ENCODE data around the gene BEND5. TPM values are rescaled to one million over a fixed set of nuclear protein-coding genes. Genes with fewer than 3 reads are reported as not detected.

The BEND5 gene
- total and polyA plus RNA-seq, 10 of the 15 experiments (the other 5 are each of a cell fraction or from before 2014, with no cell fraction given) = 0.26 TPM; not detected in 9

GRCh38 chr1:48793863-48794262, 17.2 kb upstream of the BEND5 start:
- H3K9me3 ChIP-seq (replicated peaks; ENCODE audit: control insufficient read depth, insufficient read depth, low read length) = no peaks in the 10 kb centered on the region
- no peak overlapping the region for H3K27ac ChIP-seq (ENCODE audit: control insufficient read depth, insufficient read depth)
- in situ Hi-C loops (cut with MboI) = no loop called here
- no peak overlapping the region for H3K4me2 ChIP-seq (ENCODE audit: control insufficient read depth, insufficient read depth)
- H3K4me3 ChIP-seq = no peak overlapping the region
- RAD21 ChIA-PET (ENCODE audit: unreplicated experiment) = no interaction called here
- no peaks in the 10 kb centered on the region for H4K20me1 ChIP-seq (ENCODE audit: control insufficient read depth, insufficient read depth)
- ATAC-seq (peak; percentile 75), DNase-seq (ENCODE audit: low read depth, low spot score) (peak; percentile 45), FAIRE-seq (peak; percentile 91)
- BruUV-seq (replicated peaks) = no TSS peak
- no peaks in the 10 kb centered on the region for H3K27me3 ChIP-seq (replicated peaks in 1 of 2; ENCODE audit: control insufficient read depth in 2 of 2, insufficient read depth in 2 of 2, low read length in 1 of 2)
- H3K9ac ChIP-seq (ENCODE audit: control insufficient read depth, insufficient read depth, low read length) = no peak overlapping the region
- H3K79me2 ChIP-seq (ENCODE audit: control insufficient read depth, insufficient read depth, low read length) = no peaks in the 10 kb centered on the region
- WGBS (ENCODE audit: insufficient coverage, insufficient replicate concordance, low lambda C conversion rate, missing lambda C conversion rate) = 0% methylated on average over 1 of the region's 1 CpG
- SMC1A ChIA-PET (ENCODE audit: uncharacterized antibody, unreplicated experiment) = no interaction called here
- no peaks in the 10 kb centered on the region for H3K36me3 ChIP-seq (ENCODE audit: control insufficient read depth in 2 of 2, insufficient read depth in 2 of 2, low read length in 1 of 2)
- intact Hi-C loops (cut with micrococcal nuclease; ENCODE audit: unreplicated experiment) = no loop called here
- POLR2A ChIA-PET = no interaction called here
- H2AFZ ChIP-seq (ENCODE audit: control insufficient read depth, low read depth, low read length) = no peak overlapping the region
- H3K4me1 ChIP-seq (ENCODE audit: control insufficient read depth, insufficient read depth, low read length) = no peaks in the 10 kb centered on the region
- CTCF ChIA-PET = no interaction called here
- TF ChIP-seq RCOR1 (conservative IDR thresholded peaks at IDR 0.05; ENCODE audit: low read depth, low read length) = no peak
- TF ChIP-seq ZNF217 (IDR thresholded peaks at IDR 0.05) = 0 out of 2 replicates have a peak, but pooled peaks have one; percentile 40
- TF ChIP-seq BCLAF1 (IDR thresholded peaks at IDR 0.05) = no peak
- TF ChIP-seq USF1 (IDR thresholded peaks at IDR 0.05; ENCODE audit: borderline replicate concordance, extremely low read length, insufficient read depth, low read depth, low read length) = no peak
- TF ChIP-seq BCL11A (IDR thresholded peaks at IDR 0.05; ENCODE audit: low read depth, low read length) = 0 out of 2 replicates have a peak, but pooled peaks have one; percentile 42
- TF ChIP-seq MYB (IDR thresholded peaks at IDR 0.05; ENCODE audit: borderline replicate concordance, low read depth, low read length) = no peak
- peak; percentile 28; the same call in 1 of the 2 replicates for TF ChIP-seq PAX5 (IDR thresholded peaks at IDR 0.05; ENCODE audit: borderline replicate concordance, low read depth, low read length)
- no peak for TF ChIP-seq FOXK2 (IDR thresholded peaks at IDR 0.05)
- TF ChIP-seq MEF2A (IDR thresholded peaks at IDR 0.05; ENCODE audit: insufficient read depth, low read depth, low read length) = peak; percentile 63; the same call in 1 of the 2 replicates
- peak; percentile 70; the same call in 1 of the 2 replicates for TF ChIP-seq NFIC (IDR thresholded peaks at IDR 0.05; ENCODE audit: low read depth, low read length)
- TF ChIP-seq GABPA (IDR thresholded peaks at IDR 0.05; ENCODE audit: low read depth) = no peak
- no peak for TF ChIP-seq DPF2 (IDR thresholded peaks at IDR 0.05)
- TF ChIP-seq, protein P1, sequence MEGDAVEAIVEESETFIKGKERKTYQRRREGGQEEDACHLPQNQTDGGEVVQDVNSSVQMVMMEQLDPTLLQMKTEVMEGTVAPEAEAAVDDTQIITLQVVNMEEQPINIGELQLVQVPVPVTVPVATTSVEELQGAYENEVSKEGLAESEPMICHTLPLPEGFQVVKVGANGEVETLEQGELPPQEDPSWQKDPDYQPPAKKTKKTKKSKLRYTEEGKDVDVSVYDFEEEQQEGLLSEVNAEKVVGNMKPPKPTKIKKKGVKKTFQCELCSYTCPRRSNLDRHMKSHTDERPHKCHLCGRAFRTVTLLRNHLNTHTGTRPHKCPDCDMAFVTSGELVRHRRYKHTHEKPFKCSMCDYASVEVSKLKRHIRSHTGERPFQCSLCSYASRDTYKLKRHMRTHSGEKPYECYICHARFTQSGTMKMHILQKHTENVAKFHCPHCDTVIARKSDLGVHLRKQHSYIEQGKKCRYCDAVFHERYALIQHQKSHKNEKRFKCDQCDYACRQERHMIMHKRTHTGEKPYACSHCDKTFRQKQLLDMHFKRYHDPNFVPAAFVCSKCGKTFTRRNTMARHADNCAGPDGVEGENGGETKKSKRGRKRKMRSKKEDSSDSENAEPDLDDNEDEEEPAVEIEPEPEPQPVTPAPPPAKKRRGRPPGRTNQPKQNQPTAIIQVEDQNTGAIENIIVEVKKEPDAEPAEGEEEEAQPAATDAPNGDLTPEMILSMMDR (IDR thresholded peaks at IDR 0.05 in 2 of 3, conservative IDR thresholded peaks at IDR 0.05 in 1 of 3; ENCODE audit: control insufficient read depth in 2 of 3, extremely low read depth in 1 of 3, insufficient read depth in 1 of 3, low read depth in 3 of 3, low read length in 3 of 3) = no peak
- peak; percentile 73 for TF ChIP-seq RUNX3 (IDR thresholded peaks at IDR 0.05; ENCODE audit: low read length)
- peak; percentile 16; the same call in 1 of the 2 replicates for TF ChIP-seq MTA2 (IDR thresholded peaks at IDR 0.05; ENCODE audit: low read depth)
- no peak for TF ChIP-seq MAX (IDR thresholded peaks at IDR 0.05; ENCODE audit: low read depth, low read length)
- TF ChIP-seq, protein P2, sequence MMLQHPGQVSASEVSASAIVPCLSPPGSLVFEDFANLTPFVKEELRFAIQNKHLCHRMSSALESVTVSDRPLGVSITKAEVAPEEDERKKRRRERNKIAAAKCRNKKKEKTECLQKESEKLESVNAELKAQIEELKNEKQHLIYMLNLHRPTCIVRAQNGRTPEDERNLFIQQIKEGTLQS (IDR thresholded peaks at IDR 0.05; ENCODE audit: borderline replicate concordance, extremely low read depth, low read depth, low read length) = no peak
- no peak for TF ChIP-seq NR2F1 (conservative IDR thresholded peaks at IDR 0.05)

Measured in GM12878 (cell line).